HG03565 (cell line): ENCODE measurements around the gene LCN9.
"Not testable (repeated sequence)": the region's sequence is repeated elsewhere in the genome, so short reads cannot be mapped to it uniquely, and the experiment has no call there.

Experiments used
- ATAC-seq: cut with Tn5 transposase; IDR thresholded peaks from one replicate; pipeline ENCODE4 v1.9.1; 2021; ENCODE audit warnings: mild to moderate bottlenecking, moderate library complexity; ENCODE audit not compliant: unreplicated experiment

The LCN9 gene, protein sequence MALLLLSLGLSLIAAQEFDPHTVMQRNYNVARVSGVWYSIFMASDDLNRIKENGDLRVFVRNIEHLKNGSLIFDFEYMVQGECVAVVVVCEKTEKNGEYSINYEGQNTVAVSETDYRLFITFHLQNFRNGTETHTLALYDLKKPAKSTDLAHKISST

DNA sequence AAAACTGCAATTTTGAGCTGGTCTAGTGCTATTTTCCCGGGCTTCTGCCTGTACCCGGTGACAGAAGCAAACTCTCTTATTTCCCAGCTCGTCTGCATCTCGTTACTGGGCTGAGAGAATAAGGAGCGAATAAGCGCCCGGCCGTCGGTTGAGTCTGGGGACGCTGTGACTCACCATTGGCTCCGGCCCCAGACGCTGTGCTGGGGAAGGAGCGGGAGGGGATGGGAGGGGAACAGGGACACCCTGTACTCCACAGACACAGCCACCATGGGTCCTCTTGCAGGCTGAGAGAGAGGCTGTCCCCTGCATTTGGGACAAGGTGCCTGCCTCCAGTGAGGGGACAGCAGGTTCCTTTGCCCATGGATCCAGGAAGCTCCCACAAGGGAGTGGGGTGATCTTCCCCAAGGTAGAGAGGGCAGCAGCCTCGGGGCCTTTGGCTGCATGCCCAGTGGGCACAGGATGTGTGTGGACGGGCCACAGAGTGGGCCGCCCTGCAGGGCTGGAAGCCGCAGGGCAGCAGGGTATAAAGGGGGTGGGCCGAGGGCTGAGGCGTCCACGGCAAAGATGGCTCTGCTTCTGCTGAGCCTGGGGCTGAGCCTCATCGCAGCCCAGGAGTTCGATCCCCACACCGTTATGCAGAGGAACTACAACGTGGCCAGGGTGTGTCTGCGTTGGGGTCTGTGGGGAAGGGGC is at the start of gene LCN9:
TSS of gene LCN9 (plus strand) at position 552 of the 693 bp plus-strand sequence. CDS start at position 565, 13 bp downstream.
- no peak for ATAC-seq

DNA sequence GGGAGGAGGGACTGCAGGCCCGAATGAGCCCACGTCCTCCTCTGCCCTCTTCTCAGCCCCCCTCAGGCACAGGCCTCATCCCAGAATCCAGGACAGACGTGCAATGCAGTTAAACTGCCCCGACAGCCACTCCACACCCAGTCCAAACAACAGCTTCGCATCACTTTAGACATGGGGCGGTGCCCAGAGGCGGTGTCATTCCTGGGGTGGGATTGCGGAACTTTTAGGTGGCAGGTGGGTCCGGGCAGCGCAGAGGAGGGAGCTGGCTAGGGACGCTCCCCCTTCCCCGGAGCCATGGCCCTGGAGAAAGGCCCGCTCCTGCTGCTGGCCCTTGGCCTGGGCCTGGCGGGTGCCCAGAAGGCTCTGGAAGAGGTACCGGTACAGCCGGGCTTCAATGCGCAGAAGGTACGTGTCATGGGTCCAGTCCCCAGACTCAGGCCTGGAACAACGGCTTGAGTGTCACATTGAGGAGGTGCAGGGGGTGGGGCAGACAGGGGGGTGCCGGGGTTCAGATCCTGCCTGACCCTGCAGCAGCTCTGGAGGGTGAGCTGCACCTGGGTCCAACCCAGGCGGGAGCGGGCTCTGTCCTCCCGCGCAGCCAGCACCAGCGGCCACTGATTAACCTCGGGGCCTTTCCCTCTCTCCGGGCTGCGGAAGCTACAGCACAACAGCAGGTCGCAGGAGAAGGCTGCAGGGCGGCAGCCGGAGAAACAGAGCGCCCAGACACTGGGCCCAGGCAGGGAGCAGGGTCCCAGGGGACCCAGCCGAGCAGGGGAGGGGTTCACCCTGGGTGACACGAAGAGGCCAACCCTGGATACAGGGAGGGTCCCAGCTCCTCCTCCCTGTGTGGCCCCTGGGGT is 48.9 kb upstream of the LCN9 start:
- ATAC-seq, result no peak

DNA sequence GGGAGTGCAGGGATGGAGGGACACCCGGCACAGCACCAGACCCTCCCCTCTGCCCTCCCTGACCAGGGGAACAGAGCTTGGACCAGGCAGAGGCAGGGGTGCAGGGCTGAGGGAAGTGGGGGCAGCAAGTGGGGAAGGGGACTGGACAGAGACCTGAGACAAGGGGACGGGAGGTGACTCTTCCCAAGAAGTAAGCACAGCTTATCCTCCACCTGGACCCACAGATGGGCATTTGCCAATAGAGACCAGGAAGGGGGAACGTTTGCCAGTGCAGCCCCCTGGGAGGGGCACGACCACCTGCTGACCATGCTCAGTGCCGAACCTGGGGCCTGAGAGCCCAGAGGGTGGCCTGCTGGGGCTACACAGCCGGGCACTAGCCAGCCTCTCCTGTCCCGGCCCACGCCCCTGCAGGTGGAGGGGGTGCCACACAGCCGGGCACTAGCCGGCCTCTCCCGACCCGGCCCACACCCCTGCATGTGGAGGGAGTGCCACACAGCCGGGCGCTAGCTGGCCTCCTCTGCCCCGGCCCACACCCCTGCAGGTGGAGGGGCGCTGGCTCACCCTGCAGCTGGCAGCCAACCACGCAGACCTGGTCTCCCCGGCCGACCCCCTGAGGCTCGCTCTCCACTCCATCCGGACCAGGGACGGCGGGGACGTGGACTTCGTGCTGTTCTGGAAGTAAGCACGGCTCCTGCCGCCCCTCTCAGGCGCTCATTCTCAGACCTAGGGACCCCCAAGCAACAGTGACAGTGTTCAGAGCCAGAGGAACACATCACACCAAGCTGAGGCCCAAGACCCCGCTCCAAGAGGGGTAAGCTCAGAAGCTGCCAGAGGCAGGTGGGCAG is 48.1 kb upstream of the LCN9 start:
- no peak for ATAC-seq

DNA sequence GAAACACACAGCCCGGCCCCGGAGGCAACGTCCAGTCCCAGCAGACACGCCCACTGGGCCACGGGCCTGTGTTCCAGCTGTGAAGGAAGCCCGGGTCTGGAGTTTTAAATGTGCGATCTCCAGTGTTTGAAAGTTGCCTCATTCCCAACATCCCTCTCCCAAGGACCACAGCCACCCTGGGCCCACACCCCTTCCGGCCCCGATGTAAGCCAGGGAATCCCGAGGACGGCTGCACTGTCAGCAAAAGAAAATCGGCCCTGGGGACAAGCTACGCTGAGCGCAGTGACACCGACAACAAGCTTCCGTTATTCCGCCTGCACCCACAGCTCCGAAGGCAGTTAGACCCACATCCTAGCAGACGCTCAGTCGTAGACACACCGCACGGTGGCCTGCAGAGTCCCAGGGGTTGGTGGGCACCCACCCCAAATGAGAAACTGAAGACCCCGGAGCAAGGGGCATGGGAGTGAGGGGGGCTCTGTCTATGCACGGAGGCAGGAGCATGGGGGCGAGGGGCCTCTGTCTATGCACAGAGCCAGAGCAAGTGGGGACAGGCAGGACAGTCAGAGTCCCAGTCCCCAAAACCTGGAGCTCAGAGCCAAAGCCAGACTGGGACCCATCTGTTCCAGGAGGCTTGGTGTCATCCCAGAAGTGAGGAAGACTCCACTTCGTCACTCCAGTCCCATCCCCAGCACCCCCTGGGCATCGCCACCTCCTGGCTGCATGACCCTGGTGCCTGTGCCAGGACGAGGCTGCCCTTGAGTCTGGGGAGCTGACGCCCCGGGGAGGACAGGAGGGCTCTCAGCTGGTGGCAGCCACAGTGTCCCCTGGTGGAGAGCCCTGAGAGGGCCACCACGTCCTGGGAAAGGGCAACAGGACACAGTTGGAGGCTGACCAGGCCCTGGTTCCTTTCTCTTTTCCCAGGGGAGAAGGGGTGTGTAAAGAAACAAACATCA is 47.2 kb upstream of the LCN9 start:
- no peak for ATAC-seq

DNA sequence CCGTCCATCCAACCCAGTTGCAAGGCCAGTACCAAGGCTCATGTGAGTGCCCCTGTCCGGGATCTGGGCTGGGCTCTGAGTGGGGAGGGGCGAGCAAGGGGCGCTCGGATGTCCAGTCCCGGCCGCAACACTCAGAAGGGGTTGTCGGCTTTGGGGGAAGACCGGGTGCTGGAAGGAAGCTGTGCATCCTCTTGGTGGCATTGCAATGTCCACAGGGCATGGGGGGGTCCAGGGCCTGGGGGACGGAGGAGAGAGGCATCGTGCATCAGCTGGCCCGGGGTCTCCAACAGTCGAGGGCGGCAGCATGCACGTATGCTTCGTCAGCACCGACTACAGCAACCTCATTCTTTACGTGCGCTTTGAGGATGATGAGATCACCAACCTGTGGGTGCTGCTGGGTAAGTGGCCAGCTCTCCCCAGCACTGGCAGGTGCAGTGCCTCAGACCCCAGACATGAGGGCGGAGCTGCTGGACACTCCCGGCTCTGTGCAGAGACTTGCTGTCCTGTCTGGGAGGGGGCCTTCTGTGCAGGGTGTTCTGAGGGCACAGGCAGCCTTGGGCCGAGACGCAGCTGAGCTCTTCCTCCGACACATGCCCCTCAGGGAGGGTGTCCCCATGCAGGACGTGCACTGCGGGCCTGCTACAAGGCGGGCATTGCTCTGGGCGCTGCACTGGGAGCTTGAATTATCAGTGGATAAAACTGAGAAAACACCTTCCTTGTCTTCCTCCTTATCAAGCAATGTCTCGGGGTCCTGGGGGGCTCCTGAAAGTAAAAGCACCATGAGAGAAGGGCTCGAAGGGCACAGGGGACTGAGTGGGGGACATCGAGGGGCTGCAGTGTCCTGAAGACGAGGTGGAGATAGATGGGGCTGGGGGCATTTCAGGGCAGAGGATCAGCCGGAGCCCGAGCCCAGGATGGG is 46.2 kb upstream of the LCN9 start:
- ATAC-seq, result no peak

DNA sequence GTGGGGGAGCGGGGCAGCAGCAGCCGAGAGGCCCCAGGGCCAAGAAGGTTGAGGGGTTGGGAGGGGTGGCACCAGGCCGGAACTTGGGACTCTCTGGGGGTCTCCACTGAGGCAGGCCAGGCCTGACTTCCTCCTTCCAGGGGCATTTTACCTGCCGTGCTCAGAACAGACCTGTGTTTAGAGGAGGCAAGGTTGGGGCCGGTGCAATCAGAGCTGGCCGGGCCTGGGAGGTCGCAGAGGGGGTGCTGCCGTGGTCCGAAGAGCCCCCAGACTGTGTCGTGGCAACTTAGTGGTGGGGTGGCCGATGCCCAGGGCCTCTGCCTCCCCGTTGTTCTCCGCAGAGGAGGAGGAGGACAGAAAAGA is 45.6 kb upstream of the LCN9 start:
- no peak for ATAC-seq

DNA sequence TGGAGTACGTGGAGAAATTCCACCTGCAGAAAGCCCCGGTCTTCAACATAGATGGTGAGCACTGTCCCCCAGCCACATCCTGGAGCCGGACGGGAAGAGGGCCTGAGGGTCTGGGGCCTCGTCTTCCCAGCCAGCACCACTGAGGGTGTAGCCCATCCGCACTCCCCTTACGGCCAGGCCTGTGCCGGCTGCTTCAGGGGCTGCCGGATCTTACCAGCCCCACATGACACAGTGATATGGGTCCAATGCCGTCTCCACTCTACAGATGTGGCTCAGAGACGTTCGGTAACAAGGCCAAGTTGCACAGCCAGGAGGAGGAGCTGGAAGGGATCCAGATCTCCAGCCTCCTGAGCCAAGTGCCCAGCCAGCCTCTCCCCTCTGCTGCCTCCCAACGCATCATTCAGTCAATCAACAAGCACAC is 45.1 kb upstream of the LCN9 start:
- ATAC-seq, result no peak

DNA sequence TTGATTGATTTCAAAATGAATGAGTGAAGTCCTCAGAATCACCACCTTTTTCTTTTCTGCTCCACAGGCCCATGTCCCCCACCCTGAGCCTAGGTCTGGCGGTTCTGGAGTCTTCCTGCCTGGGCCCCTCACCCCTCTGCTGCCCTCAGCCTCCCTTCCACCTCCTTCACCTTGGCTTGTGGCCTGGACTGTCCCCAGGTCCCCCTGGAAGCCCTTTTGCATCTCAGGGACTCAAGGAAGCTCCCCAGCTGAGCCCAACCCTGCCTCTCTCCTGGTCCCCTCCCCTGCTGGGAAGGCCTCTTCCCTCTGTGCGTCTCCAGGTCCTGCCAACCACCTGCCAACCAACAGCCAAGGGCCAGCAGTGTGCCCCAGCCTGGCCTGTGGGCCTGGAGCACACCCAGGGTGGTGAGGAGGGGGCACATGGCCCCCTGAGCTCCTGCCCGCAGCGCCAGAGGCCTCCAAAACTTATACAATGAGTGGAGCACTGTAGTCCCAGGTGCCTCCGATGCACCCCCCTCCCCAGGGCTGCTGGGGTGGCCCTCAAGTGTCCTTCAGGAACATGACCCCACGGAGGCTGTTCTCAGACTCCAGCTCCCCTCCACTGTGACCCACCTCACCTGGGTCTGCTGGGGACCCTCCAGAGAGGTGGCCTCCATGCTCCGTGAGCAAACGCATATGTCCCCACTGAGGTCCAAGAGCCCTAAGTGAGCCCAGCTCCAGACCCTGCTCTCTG is 44.1 kb upstream of the LCN9 start:
- ATAC-seq, result no peak

DNA sequence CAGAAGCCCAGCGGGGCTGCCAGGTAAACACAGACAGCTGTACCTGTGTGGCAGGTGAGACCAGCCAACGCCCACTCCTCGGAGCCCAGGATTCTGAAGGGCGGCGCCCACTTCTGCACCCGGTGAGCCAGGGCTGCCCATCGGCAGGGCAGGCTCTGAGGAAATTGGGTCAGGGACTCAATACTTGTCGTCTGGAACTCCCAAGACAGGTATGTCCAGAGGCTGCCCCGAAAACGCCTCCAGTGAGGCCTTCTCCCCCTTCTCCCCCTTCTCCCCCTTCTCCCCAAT is 43.6 kb upstream of the LCN9 start:
- no peak for ATAC-seq

DNA sequence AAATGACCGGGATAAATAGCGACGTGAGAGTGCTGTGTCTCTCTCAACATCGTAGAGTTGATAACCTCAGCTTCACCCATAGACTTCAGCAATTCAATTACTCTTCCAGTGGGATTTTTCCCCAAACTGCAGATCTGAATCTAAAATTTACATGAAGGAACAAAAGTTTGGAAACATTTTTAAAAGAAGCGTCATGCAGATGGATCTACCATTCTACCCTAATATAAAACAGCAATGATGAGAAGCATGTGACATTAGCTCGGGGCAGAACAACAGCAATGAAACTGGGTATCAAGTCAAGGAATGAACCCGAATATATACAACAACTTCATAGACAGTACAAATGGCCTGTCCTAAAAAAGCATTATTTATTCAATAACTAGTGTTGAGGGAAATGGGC is 42.6 kb upstream of the LCN9 start:
- ATAC-seq, result no peak

DNA sequence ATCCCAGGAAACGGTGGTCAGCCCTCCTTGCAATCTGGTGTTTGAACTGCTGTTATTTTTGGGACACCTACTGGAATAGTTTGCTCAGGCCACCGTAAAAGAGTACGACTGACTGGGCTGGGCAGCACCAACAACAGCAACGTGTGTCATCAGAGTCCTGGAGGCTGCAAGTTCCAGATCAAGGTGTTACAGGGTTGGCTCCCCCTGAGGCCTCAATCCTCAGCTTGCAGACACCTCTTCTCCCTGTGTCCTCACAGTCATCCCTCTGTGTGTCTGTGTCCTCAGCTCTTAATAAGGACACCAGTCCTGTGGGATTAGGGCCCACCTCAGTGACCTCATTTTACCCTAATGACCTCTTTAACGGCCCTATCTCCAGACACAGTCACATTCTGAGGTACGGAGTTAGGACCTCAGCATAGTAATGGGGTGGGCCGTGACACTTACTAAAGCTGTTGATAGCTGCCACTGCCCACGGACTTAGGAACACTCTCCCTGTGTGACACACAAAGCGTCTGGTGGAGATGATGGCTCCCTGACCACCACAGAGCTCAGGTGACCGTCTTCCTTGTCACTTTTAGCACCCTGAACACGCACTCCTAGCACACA is 40.6 kb upstream of the LCN9 start:
- no peak for ATAC-seq

DNA sequence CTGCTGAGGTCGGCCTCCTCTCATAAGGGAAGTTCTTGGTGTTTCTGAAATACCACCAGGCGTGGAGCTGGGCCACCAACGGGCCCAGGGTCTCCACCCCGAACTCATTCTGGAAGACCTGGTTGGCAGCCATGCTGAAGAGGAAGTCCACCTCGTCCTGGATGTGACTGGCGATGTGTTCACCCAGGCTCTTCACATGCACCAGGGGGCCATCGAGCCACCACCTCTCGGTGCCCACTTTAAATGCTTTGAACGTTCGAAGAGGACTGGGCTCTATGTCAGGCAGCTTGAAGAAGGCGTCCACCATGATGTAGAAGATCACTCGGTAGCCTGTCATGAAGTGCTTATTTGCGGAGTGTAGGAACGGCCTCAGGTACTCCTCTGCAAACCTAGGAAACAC is 38.8 kb upstream of the LCN9 start:
- no peak for ATAC-seq

DNA sequence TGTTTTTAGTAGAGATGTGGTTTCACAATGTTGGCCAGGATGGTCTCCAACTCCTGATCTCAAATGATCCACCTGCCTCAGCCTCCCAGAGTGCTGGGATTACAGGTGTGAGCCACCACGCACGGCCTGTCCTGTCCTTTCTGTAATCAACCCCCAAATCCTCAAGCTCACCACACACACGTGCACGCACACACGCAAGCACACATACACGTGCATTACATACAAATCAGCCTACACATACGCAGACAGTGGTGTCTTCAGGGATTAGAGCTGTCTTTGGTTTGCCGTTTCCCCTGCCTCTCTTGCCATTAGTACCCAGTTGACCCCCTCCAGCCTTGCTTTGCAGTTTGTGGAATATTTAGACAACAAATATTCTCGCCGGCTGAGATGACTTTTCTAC is 30.3 kb upstream of the LCN9 start:
- no peak for ATAC-seq

DNA sequence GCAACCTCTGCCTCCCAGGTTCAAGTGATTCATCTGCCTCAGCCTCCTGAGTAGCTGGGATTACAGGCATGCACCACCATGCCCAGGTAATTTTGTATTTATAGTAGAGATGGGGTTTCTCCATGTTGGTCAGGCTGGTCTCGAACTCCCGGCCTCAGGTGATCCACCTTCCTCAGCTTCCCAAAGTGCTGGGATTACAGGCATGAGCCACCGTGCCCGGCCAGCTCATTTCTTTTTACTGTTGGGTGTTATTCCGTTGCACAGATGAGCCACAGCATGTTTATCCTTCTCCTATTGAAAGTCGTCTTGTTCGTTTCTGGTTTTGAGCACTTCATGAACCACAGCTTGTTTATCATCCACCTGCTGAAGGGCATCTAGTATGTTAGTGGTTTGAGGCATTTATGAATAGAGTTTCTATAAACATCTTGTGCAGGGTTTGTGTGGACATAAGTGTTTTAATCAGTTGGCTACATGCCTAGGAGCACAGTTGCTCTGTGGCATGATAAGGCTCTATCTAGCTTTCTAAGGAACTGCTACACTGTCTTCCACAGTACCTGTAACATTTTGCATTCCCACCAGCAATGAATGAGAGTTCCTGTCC is 26.1 kb upstream of the LCN9 start:
- not testable (repeated sequence) for ATAC-seq

DNA sequence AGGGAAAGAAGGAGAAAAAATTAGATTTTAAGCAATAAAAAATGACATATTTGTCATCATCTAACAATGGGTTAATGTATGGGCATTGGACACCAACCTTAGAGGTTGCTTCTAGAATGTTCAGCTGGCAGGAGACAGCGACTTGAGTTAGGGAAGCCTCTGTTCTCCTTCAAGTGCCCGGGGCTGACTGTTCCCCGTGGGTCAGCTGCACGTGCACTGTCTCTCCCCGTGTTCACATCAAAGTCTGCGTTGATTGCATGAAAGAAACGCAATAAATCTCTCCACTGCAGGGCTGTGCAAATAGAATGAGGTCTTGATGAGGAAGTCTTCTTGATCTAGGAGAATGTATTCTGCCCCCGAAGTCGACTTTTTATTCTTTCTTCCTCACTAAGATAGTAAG is 23.9 kb upstream of the LCN9 start, which contains the start of gene GLT6D1:
TSS of gene GLT6D1 (minus strand) at position 345 of the 400 bp plus-strand sequence. CDS start 353 bp downstream, outside the sequence.
- ATAC-seq, result no peak

DNA sequence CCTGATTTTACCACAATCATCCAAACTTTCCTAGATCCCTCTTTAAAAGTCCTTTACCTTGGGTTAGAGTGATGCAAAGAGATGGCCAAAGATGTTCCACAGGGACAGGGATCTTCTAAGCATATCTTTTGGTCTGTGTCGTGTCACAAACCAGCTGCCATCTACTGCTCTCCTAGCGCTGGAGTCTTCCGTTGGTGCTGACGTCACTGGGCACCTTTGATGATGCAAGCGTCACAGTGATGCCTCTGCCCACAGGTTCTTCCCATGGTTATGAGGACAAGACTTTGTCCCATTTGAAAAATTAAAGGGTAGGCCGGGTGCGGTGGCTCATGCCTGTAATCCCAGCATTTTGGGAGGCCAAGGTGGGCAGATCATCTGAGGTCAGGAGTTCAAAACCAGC is 22.1 kb upstream of the LCN9 start:
- no peak for ATAC-seq

DNA sequence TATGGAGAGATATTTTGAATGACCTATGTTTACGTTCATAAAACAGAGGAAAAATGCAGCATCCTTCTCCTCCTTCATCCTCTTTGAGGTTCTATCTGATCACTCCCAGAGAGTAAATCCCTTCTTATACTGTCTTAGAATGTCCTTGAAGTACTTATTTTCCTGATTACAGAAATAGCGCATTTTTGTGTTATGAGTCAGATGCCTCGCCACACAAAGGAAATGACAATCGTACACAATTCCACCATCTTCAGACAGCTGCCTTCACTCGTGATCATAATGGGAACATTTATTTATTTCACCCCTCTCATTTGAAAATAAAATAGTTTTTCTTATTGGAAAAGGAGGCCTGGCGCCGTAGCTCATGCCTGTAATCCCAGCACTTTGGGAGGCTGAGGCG is 21.4 kb upstream of the LCN9 start:
- no peak for ATAC-seq
